Subcutaneous adipose tissue (tissue), 4 donors: ENCODE measurements around the gene KRT35. TPM values are rescaled to one million over a fixed set of nuclear protein-coding genes. Genes with fewer than 3 reads are reported as not detected.

Experiments used
- total RNA-seq, 4 donors: library from RNA; depleted of rRNA; stranded (reverse); fragments of >200 nt; gene quantifications; one replicate each; pipeline ENCODE4 v1.1.0, GENCODE V29; 2016
- TF ChIP-seq, protein P1 (sequence below): fragments of 450-650 bp; IDR thresholded peaks from one replicate; pipeline ENCODE4 v1.5.1; 2016; ENCODE audit warnings: low read depth, mild to moderate bottlenecking, control low read depth, antibody characterized with exemption, moderate library complexity

KRT35 gene
- total RNA-seq, 4 donors from 2014 or later = not detected

DNA sequence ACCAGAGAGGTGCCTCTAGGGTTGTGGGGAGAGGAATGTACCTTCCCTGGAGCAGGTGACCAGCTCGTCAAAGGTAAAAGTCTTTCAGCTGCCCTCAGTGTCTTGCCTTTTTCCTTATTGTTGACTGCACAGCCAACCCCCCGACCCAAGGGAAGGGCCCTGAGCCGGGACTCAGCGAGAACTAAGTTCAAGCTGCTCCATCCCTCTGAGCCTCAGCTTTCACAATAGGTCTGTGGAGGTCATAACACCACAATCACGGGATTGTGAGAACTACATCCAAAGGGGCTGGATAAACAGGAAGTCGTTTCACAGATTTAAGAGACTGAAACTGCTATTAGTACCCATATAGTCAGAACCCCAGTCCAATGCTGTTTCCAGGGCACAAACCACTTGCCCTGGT lies 11.4 kb upstream of the KRT35 start:
- TF ChIP-seq, protein P1, sequence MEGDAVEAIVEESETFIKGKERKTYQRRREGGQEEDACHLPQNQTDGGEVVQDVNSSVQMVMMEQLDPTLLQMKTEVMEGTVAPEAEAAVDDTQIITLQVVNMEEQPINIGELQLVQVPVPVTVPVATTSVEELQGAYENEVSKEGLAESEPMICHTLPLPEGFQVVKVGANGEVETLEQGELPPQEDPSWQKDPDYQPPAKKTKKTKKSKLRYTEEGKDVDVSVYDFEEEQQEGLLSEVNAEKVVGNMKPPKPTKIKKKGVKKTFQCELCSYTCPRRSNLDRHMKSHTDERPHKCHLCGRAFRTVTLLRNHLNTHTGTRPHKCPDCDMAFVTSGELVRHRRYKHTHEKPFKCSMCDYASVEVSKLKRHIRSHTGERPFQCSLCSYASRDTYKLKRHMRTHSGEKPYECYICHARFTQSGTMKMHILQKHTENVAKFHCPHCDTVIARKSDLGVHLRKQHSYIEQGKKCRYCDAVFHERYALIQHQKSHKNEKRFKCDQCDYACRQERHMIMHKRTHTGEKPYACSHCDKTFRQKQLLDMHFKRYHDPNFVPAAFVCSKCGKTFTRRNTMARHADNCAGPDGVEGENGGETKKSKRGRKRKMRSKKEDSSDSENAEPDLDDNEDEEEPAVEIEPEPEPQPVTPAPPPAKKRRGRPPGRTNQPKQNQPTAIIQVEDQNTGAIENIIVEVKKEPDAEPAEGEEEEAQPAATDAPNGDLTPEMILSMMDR = no peak

DNA sequence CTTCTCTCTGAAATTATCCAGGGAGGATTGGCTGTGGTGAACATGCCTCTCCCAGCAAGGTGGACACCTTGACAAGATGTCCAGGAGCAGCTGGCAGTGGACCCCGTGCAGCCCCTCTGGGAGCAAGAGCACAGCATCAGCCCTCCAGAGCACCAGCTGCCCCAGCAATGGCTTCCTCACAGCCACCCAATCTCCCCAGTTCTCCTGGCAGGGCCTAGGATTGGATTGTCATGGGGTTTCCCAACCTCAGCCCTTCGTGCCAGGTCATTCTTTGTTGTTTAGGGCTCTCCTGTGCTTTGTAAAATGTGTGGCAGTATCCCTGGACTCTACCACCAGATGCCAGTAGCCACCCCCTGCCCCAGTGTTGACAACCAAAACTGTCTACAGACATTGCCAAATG lies 10.5 kb upstream of the KRT35 start:
- TF ChIP-seq, protein P1 = no peak

DNA sequence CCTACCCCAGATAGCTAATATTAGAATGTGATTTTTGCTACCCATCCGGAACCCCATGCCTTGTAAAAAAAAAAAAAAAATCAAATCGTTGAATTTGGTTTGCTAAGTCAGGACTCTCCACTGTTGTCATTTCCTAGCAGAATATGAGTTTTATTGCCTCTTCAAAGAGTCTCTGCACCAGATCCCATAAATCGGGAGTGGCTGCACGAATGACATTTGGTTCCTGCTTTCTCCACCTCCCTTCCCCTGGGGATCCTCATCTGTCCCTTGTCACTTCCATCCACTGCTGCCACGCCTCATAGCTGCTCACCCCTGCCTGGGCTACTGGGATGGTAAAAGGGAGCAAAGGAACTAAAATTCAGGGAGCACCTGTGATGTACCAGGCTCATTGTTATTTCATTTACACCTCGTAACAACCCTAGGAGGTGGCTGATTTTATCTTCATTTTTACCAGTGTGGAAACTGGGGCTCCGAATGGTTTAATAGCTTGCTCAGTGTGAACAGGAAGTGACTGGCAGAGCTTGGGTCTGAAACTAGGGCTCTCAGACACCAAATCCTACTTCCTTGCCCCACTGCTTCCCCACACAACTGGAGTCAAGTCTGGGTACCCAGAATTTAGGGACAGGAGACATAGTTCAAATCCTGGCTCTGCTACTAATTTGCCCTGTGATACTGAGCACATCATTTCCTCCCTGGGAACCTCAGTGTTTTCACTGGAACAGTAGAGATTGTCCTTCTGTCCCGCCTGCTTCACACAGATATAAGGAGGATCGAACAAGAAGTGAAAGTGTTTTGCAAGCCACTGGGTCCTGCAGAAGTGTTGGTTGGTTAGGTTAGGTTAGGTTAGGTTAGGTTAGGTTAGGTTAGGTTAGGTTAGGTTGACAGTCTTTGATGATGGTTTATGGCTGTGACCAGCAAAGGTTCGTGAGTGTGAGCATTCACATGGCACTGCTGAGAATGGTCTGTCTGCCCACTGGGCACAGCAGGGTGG lies 9.3 kb upstream of the KRT35 start:
- TF ChIP-seq, protein P1 = no peak

DNA sequence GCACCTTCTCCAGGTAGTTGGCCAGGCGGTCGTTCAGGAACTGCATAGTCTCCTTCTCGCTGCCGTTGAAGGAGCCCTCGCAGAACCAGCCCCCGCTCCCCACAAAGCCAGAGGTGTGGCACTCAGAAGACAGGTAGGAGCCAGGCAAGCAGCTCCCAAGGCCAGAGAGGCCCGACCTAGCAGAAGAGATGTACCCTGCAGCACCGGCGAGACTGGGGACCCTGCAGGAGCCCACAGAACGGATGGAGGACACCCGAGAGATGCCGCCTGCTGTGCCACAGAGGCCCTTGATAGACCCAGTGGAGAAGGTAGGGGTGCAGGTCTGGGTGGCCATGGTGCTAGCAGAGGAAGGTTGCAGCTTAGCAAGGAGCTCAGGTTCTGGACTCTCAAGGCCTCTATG lies 8.6 kb upstream of the KRT35 start, which contains the start of gene KRT36:
KRT36 (minus strand) TSS at position 380 of the 400 bp plus-strand sequence; CDS start at position 334, 46 bp downstream.
- TF ChIP-seq, protein P1 = no peak

DNA sequence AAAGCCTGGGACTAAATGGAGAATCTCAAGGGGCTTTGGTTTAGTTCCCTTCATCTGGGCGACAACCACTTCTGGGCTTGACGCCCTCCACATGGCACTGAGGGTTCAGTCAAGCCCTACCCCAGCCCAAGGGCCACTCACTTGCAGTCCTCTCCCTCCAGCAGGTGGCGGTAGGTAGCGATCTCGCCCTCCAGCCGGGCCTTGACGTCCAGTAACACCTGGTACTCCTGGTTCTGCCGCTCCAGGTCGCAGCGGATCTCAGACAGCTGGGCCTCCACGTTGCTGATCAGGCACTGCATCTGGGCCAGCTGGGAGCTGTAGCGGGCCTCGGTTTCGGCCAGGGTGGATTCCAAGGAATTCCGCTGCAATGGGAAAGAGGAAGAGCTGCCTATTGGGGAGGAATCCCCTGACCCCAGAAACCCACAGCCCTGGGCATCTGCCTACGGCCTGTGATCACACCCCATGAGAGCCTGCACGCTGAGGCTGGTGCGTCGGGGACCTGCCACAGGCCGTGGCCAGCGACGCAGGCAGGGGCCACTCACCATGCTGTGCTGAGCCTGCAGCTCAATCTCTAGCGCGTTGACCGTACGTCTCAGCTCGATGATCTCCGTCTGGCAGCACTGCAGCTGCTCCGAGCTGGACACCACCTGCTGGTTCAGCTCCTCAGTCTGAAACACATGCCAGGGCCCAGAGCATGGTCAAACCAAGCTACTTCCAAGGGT lies 6.0 kb upstream of the KRT35 start:
- TF ChIP-seq, protein P1 = no peak

DNA sequence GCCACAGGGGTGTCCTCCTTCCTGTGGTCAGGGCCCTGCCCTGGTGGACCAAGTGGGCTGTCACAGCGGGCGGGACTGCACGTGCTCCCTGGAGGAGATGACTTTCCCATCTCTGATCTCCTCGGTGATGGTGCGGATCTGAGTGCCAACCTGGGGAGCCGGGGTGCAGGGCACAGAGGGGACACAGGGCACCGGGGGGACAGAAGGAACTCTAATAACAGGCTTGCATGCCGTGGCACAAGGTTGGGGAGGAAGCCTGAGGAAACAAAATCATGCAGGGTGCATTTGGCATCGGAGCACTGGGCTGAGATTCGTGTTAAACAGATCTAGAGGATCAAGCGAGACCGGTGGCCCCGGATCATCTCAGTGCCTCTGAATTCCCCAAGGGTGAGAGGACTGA lies 5.4 kb upstream of the KRT35 start:
- TF ChIP-seq, protein P1 = no peak
